GM12878 (cell line): ENCODE data around the gene SSC4D. TPM values are rescaled to one million over a fixed set of nuclear protein-coding genes. Genes with fewer than 3 reads are reported as not detected.

Experiments used
- ATAC-seq: fragments of 200-7000 bp; cut with Tn5 transposase; 3 replicates; pipeline ENCODE4 v1.9.1; 2020; ENCODE audit warnings: mild to moderate bottlenecking, moderate library complexity
- BruUV-seq: library from RNA; stranded (reverse); fragments of 400-500 nt; replicated peaks from 2 replicates; lab custom pipeline; 2021; lab: Mats Ljungman, UMichigan
- CTCF ChIA-PET: fragments of 300-600 bp; sonication (Branson Sonifier 250); formaldehyde crosslinking; extraction: SDS; loops from one replicate; lab custom pipeline; 2021; ENCODE audit warnings: inconsistent platforms; lab: Yijun Ruan, JAX
- POLR2A ChIA-PET: fragments of 350-600 bp; formaldehyde crosslinking; extraction: SDS; loops from one replicate; lab custom pipeline; 2021; ENCODE audit warnings: inconsistent platforms; lab: Charles Lee
- RAD21 ChIA-PET: fragments of 300-600 bp; sonication (Branson Sonifier 250); formaldehyde crosslinking; loops from one replicate; lab custom pipeline; 2023; ENCODE audit warnings: antibody characterized with exemption; ENCODE audit not compliant: unreplicated experiment; lab: Charles Lee
- SMC1A ChIA-PET: fragments of 300-600 bp; sonication (Branson Sonifier 250); formaldehyde crosslinking; loops from one replicate; lab custom pipeline; 2023; ENCODE audit not compliant: unreplicated experiment, uncharacterized antibody; lab: Charles Lee
- DNase-seq: peaks from one replicate; pipeline ENCODE4 v3.0.0-alpha.2; 2011; ENCODE audit warnings: low read depth, low spot score
- FAIRE-seq: peaks from 3 replicates; lab custom pipeline; 2011; peaks lifted over from hg19 to GRCh38; lab: Jason Lieb, UNC
- H2AFZ ChIP-seq: 2 replicates; pipeline ENCODE4 v1.6.0; 2011; ENCODE audit warnings: low read depth, low read length, control low read depth; ENCODE audit not compliant: control insufficient read depth
- H3K27ac ChIP-seq: 2 replicates; pipeline ENCODE4 v1.5.1; 2011; ENCODE audit warnings: control low read depth; ENCODE audit not compliant: control insufficient read depth, insufficient read depth
- H3K27me3 ChIP-seq, 2 experiments: replicated peaks in 1 of 2; 2 replicates each; pipeline versions ENCODE4 v1.6.0 to v1.6.1; 2011; ENCODE audit warnings: low read length in 1 of 2; ENCODE audit not compliant: control insufficient read depth in 2 of 2, insufficient read depth in 2 of 2
- H3K36me3 ChIP-seq, 2 experiments: 2 replicates each; pipeline ENCODE4 v1.5.1; 2011; ENCODE audit warnings: low read length in 1 of 2; ENCODE audit not compliant: control insufficient read depth in 2 of 2, insufficient read depth in 2 of 2
- H3K4me1 ChIP-seq: 2 replicates; pipeline ENCODE4 v1.6.1; 2011; ENCODE audit warnings: mild to moderate bottlenecking, low read length, moderate library complexity, mixed read lengths; ENCODE audit not compliant: control insufficient read depth, insufficient read depth
- H3K4me2 ChIP-seq: 2 replicates; pipeline ENCODE4 v1.6.0; 2011; ENCODE audit warnings: control low read depth; ENCODE audit not compliant: control insufficient read depth, insufficient read depth
- H3K4me3 ChIP-seq: fragments of 200-600 bp; sonication (generic); 2 replicates; pipeline ENCODE4 v1.5.1; 2016
- H3K79me2 ChIP-seq: 2 replicates; pipeline ENCODE4 v1.6.0; 2011; ENCODE audit warnings: low read length; ENCODE audit not compliant: control insufficient read depth, insufficient read depth
- H3K9ac ChIP-seq: 2 replicates; pipeline ENCODE4 v1.8.0; 2011; ENCODE audit warnings: low read length, control low read depth, mixed read lengths; ENCODE audit not compliant: control insufficient read depth, insufficient read depth
- H3K9me3 ChIP-seq: replicated peaks from 3 replicates; pipeline ENCODE4 v1.5.1; 2011; ENCODE audit warnings: mild to moderate bottlenecking, low read length; ENCODE audit not compliant: control insufficient read depth, insufficient read depth
- H4K20me1 ChIP-seq: 2 replicates; pipeline ENCODE4 v1.6.0; 2011; ENCODE audit not compliant: control insufficient read depth, insufficient read depth
- BCLAF1 ChIP-seq: fragments of 450-650 bp; IDR thresholded peaks from 2 replicates; pipeline ENCODE4 v1.6.1; 2017; ENCODE audit warnings: antibody characterized with exemption, mild to moderate bottlenecking, moderate library complexity
- GABPA ChIP-seq: IDR thresholded peaks from 2 replicates; pipeline ENCODE4 v1.6.1; 2014; ENCODE audit warnings: antibody characterized with exemption, low read depth, mild to moderate bottlenecking, inconsistent platforms
- NFYA ChIP-seq: IDR thresholded peaks from 2 replicates; pipeline ENCODE4 v1.6.1; 2011; ENCODE audit warnings: low read depth, mild to moderate bottlenecking, low read length, improper control_type of control experiment, borderline replicate concordance
- POU2F2 ChIP-seq: IDR thresholded peaks from 3 replicates; pipeline ENCODE4 v1.6.1; 2011; ENCODE audit warnings: low read depth, mild to moderate bottlenecking, low read length, borderline replicate concordance
- TBL1XR1 ChIP-seq: IDR thresholded peaks from 2 replicates; pipeline ENCODE4 v1.6.1; 2012; ENCODE audit warnings: low read depth, low read length, improper control_type of control experiment
- WGBS: methylation state at CpG from one replicate; pipeline ENCODE4 v1.1.6; 2016; ENCODE audit warnings: low lambda C conversion rate; ENCODE audit not compliant: insufficient replicate concordance, insufficient coverage; ENCODE audit errors: missing lambda C conversion rate; 5-methylcytosine and 5-hydroxymethylcytosine counted together
- in situ Hi-C: fragments of 300-500 bp; cut with MboI; formaldehyde crosslinking; loops from 9 replicates; pipeline ENCODE4 v1.14.3; 2018; ENCODE audit warnings: mixed read lengths
- intact Hi-C: fragments of 100-400 bp; cut with micrococcal nuclease; formaldehyde crosslinking; loops from one replicate; pipeline ENCODE4 v1.14.2; 2022; ENCODE audit not compliant: unreplicated experiment
- polyA plus RNA-seq, 11 experiments: library from polyadenylated mRNA; depleted of rRNA in 4 of 11; unstranded in 6 of 11; stranded (reverse) in 5 of 11; fragments of >200 nt; fragmentation: Nextera tagmentation in 4 of 11; fragmentation: Illumina TruSeq in 1 of 11; extraction: Ambion mirVana in 4 of 11; extraction: Trizol in 1 of 11; gene quantifications; 1 replicate in 1 of 11; 2 replicates in 10 of 11; pipeline versions ENCODE4 v1.2.1 to v1.2.3, GENCODE V29; 2011 to 2016; ENCODE audit warnings: inconsistent platforms in 2 of 11, missing spikeins in 2 of 11, low read depth in 1 of 11
- total RNA-seq, 4 experiments: library from RNA; depleted of rRNA in 3 of 4; stranded (reverse); fragments of >200 nt in 3 of 4; fragmentation: Illumina TruSeq in 1 of 4; extraction: Trizol in 1 of 4; gene quantifications; 2 replicates each; pipeline versions ENCODE4 v1.2.1 to v1.2.3, GENCODE V29; 2013 to 2021

Gene SSC4D
- total and polyA plus RNA-seq, 10 of the 15 experiments (the other 5 are each of a cell fraction or from before 2014, with no cell fraction given): 0.08 to 0.79 (median 0.25) TPM; not detected in 1

- DNase-seq (no peak), FAIRE-seq (no peak), ATAC-seq (no peak)
- no TSS peak for BruUV-seq
- ChIA-PET SMC1A (no interaction called here), CTCF (no interaction called here), RAD21 (no interaction called here), POLR2A (interaction anchor here (1.3 kb wide), 1 partner anchor 22 kb away, joined by 5 read pairs; no protein-coding TSS in a partner anchor)
- no peaks in the 10 kb centered on the region for H3K79me2 ChIP-seq
- no peak overlapping the region for H3K9ac ChIP-seq
- H2AFZ ChIP-seq: no peak overlapping the region
- H3K27me3 ChIP-seq: no peaks in the 10 kb centered on the region; a peak in 1 of 4 replicates
- 72% methylated on average over 23 of the region's 23 CpGs for WGBS
- no peak overlapping the region for H3K27ac ChIP-seq
- peaks cover 16% of the 10 kb centered on the region for H3K4me1 ChIP-seq
- no peak overlapping the region for H3K4me2 ChIP-seq
- TF ChIP-seq POU2F2: no peak
- no peak for TF ChIP-seq TBL1XR1
- no peak for TF ChIP-seq BCLAF1
- no peak for TF ChIP-seq NFYA
- no peak for TF ChIP-seq GABPA
- intact Hi-C loops: no loop called here
- H4K20me1 ChIP-seq: no peaks in the 10 kb centered on the region
- no peaks in the 10 kb centered on the region for H3K36me3 ChIP-seq
- in situ Hi-C loops: no loop called here
- H3K4me3 ChIP-seq: no peak overlapping the region
- H3K9me3 ChIP-seq: no peaks in the 10 kb centered on the region
Measured at GRCh38 chr7:76400248-76400647, 9.2 kb downstream of the SSC4D start.
